Subcutaneous adipose tissue (tissue), 4 donors: Measurements from ENCODE around the gene ATXN7L1. TPM values are rescaled to one million over a fixed set of nuclear protein-coding genes. Genes with fewer than 3 reads are reported as not detected.

Experiments used
- total RNA-seq, 4 donors: library from RNA; depleted of rRNA; stranded (reverse); fragments of >200 nt; gene quantifications; one replicate each; pipeline ENCODE4 v1.1.0, GENCODE V29; 2016
- TF ChIP-seq, protein P1 (sequence below): fragments of 450-650 bp; IDR thresholded peaks from one replicate; pipeline ENCODE4 v1.5.1; 2016; ENCODE audit warnings: low read depth, mild to moderate bottlenecking, control low read depth, antibody characterized with exemption, moderate library complexity

Gene ATXN7L1
- total RNA-seq, 4 donors from 2014 or later, result 11.5 to 29.2 (median 13.3) TPM

DNA sequence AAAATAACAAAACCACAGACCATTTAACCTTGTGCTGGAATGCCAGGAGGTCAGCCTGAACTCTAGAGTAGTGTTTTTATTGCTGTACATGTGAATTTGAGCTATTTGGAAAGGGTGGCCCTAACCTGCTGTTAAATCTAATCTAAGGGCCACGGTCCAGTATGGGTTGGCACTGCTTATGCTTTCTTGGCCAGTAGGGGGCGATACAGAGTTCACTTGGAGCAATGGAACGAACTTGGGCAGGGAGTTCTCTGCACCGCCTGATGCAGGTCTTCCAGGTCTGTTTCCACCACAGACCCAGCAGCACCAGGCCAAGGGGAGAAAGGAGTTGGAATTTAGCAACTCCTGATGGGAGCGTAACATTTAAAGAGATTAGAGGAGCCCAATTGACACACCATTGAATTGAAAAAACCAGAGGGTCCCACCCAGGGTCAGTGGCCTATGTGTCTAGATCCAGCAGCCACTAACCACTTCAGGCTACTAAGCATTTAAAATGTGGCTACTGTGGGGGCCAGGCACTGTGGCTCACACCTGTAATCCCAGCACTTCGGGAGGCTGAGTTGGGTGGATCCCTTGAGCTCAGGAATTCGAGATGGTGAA is 219.4 kb downstream of the ATXN7L1 start:
- TF ChIP-seq, protein P1, sequence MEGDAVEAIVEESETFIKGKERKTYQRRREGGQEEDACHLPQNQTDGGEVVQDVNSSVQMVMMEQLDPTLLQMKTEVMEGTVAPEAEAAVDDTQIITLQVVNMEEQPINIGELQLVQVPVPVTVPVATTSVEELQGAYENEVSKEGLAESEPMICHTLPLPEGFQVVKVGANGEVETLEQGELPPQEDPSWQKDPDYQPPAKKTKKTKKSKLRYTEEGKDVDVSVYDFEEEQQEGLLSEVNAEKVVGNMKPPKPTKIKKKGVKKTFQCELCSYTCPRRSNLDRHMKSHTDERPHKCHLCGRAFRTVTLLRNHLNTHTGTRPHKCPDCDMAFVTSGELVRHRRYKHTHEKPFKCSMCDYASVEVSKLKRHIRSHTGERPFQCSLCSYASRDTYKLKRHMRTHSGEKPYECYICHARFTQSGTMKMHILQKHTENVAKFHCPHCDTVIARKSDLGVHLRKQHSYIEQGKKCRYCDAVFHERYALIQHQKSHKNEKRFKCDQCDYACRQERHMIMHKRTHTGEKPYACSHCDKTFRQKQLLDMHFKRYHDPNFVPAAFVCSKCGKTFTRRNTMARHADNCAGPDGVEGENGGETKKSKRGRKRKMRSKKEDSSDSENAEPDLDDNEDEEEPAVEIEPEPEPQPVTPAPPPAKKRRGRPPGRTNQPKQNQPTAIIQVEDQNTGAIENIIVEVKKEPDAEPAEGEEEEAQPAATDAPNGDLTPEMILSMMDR, result no peak

DNA sequence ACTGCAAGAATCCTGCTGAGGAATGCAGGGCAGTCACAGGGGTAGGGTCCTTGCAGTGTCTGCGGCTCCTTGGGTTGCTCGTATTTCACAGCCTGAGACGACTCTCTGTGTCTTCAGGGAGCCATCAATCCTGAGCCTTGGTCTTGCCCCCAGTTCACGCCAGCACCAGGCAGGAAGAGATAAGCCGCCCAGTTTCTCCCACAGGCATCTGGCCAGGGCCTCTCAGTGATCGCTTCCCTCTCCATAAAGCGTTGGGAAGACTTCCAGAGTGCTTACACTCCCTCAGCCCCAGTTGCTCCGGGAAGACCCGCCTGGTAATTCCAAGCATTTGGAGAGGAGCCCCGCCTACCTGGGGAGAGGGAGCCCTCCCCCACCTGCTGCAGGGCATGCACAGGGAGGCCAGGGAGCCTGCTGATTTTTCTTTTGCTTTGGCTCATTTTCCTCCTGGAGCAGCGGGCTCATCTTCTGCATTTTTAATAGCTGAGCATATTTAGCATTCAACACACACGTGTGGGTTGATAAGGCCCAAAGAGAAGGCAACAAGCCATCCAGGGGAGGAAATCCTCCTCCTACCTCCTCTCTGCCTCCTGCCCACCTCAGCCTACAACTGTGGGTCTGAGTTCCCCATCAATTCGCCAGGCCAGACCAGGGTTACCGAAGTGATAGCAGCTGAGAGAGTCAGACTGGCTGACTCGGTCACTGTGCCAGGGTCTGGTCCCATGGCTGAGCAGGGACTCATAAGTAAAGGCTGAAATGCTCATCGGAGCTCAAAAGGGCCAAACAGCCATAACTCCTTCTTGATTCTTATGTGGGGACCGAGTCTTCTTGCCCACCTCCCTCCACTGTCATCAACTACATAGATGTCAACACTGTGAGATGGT is 220.7 kb downstream of the ATXN7L1 start:
- TF ChIP-seq, protein P1, result no peak

DNA sequence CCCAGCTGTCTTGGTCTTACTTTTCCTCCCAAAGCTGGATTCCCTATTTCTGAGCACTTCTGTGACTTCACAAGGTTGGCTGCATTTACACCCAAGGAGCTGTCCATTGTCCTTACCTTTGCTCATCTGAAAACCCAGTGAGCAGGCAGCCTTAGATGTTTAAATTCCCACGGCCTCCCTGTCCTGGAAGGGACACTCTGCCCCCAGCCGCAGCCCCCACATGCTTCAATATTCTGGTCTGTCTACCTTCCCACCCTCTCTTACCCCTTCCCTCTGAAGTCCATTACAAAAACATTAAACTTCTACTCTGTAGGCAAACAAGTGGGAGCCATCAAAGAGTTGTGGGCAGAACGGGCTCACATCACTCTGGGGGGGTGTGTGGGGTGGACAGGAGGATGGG is 221.3 kb downstream of the ATXN7L1 start:
- TF ChIP-seq, protein P1, result no peak

DNA sequence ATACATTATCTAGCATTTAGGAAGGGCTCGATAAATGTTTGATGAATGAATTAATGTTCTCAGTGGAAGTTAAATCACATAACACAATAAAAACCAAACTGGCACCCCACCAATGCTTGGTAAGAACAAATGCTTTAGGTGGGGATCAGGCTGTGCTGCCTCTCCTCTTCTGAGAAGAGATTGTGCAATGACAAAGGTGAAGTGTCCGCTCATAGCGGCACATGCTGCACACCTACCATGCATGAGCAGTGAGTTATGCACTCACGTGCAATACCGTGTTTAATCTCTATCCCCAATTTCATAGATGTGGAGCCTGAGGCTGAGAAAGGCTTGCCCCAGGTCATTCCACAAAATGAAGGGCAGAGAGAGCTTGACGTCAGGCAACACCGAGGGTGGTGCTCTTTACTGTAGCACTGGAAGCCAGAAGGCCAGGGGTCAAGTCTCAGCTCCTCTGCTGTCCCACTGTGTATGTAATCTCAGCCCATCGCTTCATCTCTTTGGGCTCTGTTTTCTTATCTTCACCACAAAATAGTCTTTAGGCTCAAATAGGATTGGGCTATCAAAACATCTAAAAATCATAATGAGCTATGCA is 222.2 kb downstream of the ATXN7L1 start:
- TF ChIP-seq, protein P1, result no peak

DNA sequence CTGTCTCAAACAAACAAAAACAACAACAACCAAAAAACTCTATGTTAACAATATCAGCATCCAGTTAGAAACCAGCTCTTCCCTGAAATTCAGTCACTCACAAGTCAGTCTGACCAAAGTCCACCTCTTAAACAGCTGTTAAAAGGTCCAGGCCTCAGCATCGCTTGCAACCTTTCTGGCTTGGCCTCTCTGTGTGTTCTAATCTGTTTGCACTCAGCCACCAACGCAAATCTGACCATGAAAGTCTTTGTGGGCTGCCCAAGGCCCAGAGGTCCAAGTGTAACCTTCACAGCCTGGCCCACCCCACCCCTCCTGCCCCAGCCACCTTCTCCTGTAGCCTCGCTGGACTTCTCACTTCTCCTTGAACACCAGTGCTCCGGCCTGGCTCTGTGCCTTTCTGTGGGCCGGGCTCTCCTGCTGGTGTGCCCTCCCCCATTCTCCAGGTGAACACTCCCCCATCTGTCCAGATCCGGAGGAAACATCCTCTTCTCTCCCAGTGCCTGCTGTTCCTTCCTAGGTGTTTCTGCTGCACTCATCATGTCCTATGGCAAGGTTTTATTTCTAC is 222.9 kb downstream of the ATXN7L1 start:
- TF ChIP-seq, protein P1, result no peak

DNA sequence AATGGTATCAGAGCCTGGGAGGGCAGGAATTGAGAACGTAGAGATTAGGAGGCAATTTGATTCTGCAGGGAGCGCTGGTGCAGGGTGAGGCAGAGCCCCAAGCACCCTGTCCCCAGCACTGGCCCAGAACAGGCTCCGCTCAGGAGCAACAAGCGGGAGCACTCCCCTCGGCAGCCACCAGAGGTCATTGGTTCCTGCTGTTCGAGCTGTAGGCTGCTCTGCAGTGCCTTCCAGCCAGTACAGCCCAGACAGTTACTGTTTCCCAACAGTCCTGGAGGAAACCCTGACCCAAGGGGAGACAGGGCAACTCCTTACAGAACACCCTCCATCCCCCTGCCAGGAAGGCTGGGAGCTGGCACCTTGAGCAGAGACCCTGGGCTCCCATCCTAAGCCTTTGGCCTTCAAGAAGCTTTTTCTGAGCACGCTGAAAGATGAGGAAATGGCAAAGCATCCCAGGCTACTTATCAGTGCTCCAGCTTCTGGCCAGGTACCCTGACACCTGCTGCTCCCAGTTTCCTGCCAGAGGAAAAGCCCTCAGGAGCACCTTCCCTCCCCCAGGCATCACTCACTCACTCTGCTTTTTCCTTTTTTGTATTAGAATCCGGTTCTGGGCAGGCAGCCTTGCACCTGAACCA is 223.9 kb downstream of the ATXN7L1 start:
- TF ChIP-seq, protein P1, result no peak

DNA sequence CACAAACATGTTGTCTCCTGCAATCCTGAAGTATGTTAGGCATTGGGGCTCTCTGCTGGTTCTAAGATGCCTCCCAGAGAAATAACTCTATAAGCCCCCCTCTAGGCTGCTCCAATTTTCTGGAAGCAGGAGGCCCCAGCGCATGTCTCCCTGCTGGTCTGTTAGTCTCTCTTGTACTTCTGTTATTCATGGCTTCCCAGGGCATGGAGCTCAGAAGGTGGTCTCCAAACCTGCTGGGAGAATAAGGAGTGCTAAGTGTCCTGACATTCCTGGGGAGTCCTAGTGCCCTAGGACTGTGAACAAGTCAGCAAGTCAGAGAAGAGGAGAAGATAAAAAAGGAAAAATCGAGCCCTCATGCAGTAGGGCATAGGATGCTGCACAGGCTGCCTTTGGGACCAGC is 224.6 kb downstream of the ATXN7L1 start:
- TF ChIP-seq, protein P1, result no peak
